GM12873 (cell line): Measurements from ENCODE around the gene IDH1.

Experiments used
- CTCF ChIP-seq: IDR thresholded peaks from 2 replicates; pipeline ENCODE4 v1.5.1; 2012; ENCODE audit warnings: low read depth, mild to moderate bottlenecking, moderate library complexity, low read length, control low read depth; ENCODE audit not compliant: insufficient read depth; ENCODE audit errors: missing control alignments

Gene IDH1

GRCh38 chr2:208195531-208195930 is 59.3 kb downstream of the IDH1 start:
- TF ChIP-seq CTCF: no peak

- no peak for TF ChIP-seq CTCF
These were observed 62.1 kb downstream of the IDH1 start for GRCh38 chr2:208192611-208193236.

GRCh38 chr2:208189810-208190503 is 64.9 kb downstream of the IDH1 start, which contains the start of gene C2orf80:
Gene C2orf80 (minus strand): TSS chr2:208190030. CDS start chr2:208186986, 3,044 bp downstream.
- TF ChIP-seq CTCF: no peak

- TF ChIP-seq CTCF: no peak
These were observed 65.6 kb downstream of the IDH1 start for GRCh38 chr2:208189069-208189809.

- TF ChIP-seq CTCF: no peak
These were observed 68.0 kb downstream of the IDH1 start for GRCh38 chr2:208186893-208187292.

GRCh38 chr2:208186465-208186864 is 68.4 kb downstream of the IDH1 start:
- TF ChIP-seq CTCF: no peak
